Measurements from ENCODE around the gene FFAR1.

The FFAR1 gene

GRCh38 chr19:35315883-35316282 lies 31.8 kb upstream of the FFAR1 start:
- no peak for DNase-seq (ENCODE audit: low read depth in 2 of 2)

DNA sequence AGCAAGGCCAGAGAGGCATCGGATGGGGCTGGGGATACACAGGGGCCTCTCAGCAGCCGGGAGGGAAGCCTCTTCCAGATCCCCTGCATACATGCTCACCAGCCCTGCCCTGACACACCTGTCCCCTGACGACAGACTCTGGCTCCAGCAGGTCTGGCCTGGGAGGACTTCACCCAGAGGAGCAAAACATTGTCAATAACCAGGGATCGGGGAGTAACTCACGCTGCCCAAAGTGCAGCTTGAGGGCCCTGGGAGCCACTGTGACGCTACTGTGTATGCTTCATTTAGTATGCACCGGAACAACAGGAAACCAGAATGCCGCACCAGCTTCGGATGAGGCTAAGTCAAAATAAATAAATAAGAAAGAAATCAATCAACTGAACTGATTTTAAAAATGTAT lies 31.1 kb upstream of the FFAR1 start:
- no peak for DNase-seq (ENCODE audit: low read depth in 2 of 2)

GRCh38 chr19:35317464-35318043 lies 30.1 kb upstream of the FFAR1 start:
- no peak for DNase-seq (ENCODE audit: low read depth in 2 of 2)

- no peak for DNase-seq (ENCODE audit: low read depth in 2 of 2)
Measured at GRCh38 chr19:35318679-35319448, 28.8 kb upstream of the FFAR1 start.

DNA sequence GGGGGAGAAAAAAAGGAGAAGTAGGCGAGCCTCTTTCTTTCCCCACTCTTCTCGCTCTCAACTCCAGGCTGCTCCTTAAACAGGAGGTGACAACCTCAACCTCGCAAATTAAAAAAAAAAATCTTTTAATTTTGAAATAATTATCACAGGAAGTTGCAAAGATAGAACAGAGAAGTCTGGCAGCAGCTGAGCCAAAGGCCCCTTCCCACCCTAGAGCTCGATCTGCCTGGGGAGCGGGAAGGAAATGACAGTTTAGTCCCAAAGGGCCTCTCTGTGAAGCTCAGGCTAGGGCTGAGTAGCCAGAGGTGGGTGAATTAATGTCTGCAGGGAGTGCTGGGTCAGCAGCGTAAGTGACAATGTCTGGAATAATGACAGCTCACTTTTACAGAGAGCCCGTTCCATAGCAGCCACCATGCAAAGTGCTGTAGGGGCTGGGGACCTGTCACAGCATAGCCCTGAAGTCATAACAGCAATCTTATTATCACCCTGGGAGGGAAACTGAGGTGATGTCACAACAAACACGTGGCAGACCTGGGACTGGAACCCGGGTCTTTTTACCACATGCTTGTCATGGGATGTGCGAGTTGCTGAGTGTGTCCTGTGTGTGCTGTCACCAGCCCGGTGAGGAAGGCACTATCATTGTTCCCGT lies 27.5 kb upstream of the FFAR1 start:
- no peak for DNase-seq (ENCODE audit: low read depth in 2 of 2)

DNA sequence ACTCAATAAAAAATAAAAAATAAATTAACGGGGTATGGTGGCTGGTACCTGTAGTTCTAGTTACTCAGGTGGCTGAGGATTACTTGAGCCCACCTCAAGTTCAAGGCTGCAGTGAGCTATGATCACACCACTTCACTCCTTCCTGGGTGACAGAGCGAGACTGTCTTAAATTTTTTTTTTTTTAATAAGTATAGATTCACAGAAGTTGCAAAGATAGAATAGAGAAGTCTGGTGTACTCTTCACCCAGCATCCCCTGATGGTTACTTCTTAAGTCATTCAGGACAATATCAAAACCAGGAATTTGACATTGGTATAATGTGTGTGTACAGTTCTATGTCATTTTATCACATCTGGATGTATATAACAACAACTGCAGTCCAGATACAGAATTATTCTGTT lies 26.4 kb upstream of the FFAR1 start:
- no peak for DNase-seq (ENCODE audit: low read depth in 2 of 2)

DNA sequence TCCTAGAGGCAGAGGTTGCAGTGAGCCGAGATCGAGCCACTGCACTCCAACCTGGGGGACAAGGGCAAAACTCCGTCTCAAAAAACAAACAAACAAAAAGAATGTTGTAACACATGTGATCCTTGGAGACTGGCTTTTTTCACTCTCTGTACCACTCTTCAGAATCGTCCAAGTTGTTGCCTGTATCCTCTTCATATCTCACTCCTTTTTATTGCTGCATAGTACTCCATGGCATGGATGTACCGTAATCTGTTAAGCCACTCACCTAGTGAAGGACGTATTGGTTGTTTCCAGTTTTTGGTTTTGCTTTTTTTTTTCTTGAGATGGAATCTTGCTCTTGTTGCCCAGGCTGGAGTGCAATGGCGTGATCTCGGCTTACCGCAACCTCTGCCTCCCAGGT lies 25.7 kb upstream of the FFAR1 start:
- DNase-seq (ENCODE audit: low read depth in 2 of 2): no peak

DNA sequence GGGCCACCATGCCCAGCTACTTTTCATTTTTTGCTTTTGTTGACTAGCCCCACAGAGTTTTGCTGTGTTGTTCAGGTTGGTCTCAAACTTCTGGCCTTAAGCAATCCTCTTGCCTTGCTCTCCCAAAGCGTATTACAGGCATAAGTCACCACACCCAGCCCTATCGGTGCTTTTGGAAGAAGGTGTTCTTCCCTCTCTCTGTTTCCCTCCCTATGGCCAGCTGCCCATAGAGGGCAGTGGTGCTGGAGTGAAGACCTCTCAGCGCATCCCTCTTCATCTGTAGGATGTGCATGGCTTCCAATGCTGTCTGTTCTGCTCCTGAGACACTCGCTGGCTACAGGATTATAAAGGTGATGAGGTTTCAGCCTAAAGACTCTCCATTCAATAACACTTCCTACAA lies 20.1 kb upstream of the FFAR1 start:
- DNase-seq (ENCODE audit: low read depth in 2 of 2): no peak

GRCh38 chr19:35328851-35329285 lies 18.8 kb upstream of the FFAR1 start, which contains the start of gene CD22:
Gene CD22 (plus strand): TSS chr19:35329187. CDS start chr19:35332041, 2,854 bp downstream.
- DNase-seq (ENCODE audit: low read depth in 2 of 2): no peak

GRCh38 chr19:35329323-35329722 lies 18.4 kb upstream of the FFAR1 start:
- no peak for DNase-seq (ENCODE audit: low read depth in 2 of 2)

GRCh38 chr19:35330475-35330874 lies 17.2 kb upstream of the FFAR1 start:
- DNase-seq (ENCODE audit: low read depth in 2 of 2): no peak

DNA sequence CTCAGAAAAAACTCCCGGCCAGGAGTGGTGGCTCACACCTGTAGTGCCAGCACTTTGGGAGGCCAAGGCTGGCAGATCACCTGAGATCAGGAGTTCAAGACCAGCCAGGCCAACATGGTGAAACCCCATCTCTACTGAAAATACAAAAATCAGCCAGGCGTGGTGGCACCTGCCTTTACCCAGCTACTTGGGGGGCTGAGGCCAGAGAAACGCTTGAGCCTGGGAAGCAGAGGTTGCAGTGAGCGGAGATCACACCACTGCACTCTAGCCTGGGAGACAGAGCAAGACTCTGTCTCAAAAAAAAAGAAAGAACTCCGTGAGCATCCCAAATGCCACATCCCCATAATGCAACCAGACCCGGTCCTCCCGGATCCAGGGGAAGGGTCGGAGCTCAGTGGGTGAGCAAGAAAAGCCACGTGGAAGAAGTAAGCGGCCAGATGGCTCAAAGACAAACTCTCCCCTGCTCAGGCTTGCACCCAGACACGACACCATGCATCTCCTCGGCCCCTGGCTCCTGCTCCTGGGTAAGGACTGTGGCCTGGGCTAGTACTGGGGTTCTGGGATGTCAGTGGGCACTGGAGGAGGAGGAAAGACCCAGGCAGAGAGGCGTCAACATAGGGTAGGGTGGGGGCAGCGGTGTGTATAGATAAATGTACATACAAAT lies 16.0 kb upstream of the FFAR1 start:
- no peak for DNase-seq (ENCODE audit: low read depth in 2 of 2)

GRCh38 chr19:35332817-35333216 lies 14.9 kb upstream of the FFAR1 start:
- DNase-seq (ENCODE audit: low read depth in 2 of 2): no peak

DNA sequence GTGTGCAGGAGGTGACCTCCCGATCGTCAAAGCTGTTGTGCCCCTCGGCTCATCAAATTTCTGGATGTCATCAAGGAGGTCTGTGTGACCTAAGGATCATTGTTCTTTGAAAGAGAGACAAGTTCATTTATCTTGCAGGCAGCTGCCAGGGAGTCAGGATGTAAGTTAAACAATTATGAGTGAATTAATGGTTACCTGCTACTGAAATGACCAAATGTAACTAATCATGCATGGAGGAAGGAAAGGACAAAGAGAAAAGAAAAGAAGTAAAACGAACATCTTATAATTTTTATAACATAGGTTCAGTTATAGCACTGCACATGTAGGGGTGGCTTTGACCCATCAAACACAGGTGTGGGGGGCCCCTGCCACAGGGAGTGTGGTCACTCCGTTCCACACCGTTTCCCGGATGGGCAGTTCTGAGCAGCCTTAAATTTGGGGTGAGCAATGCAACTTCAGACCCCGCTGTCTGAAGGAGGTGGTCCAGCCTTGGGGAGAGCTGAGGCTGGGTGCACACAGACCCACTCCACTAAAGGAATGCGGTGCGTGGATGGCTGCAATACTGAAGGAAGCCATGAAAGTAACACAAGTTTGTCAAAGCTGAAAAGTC lies 13.5 kb upstream of the FFAR1 start:
- DNase-seq (ENCODE audit: low read depth in 2 of 2): no peak

GRCh38 chr19:35336166-35336955 lies 11.3 kb upstream of the FFAR1 start:
- no peak for DNase-seq (ENCODE audit: low read depth in 2 of 2)

DNA sequence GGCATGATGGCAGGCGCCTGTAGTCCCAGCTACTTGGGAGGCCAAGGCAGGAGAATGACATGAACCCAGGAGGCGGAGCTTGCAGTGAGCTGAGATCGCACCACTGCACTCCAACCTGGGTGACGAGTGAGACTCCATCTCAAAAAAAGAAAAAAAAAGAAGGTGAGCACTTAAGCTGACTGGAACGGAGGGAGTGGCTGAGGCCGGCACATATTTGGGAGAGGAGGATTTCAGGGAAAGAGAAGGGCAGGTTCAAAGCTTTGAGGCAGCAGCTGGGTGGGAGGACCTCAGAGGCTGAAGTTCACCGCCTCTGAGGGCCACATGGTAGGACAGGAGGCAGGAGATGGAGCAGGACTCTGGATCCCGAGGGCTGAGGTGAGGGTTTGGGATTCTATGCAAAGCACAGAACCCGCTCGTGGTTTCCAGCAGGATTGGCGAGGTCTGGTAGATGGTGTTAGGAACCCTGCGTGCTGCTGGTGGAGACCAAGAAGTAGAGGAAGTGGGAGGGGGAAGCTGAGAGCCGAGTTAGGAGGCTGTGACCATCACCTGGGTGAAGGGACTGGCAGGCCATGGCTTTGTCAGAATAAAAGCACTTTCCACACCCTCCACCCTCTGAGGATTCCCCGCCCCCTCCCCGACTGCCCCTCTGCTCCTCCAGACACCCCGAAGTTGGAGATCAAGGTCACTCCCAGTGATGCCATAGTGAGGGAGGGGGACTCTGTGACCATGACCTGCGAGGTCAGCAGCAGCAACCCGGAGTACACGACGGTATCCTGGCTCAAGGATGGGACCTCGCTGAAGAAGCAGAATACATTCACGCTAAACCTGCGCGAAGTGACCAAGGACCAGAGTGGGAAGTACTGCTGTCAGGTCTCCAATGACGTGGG lies 10.4 kb upstream of the FFAR1 start:
- DNase-seq (ENCODE audit: low read depth in 2 of 2): no peak

DNA sequence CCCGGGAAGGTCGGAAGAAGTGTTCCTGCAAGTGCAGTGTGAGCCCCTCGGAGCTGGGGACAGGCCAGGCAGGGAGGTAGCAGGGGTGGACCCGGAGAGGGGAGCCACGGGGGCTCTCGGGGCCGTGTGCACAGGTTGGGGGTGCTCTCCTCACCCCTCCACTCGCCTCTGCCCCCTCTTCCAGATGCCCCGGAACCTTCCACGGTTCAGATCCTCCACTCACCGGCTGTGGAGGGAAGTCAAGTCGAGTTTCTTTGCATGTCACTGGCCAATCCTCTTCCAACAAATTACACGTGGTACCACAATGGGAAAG lies 9.8 kb upstream of the FFAR1 start:
- no peak for DNase-seq (ENCODE audit: low read depth in 2 of 2)

GRCh38 chr19:35340431-35340830 lies 7.3 kb upstream of the FFAR1 start:
- DNase-seq (ENCODE audit: low read depth in 2 of 2): no peak

- no peak for DNase-seq (ENCODE audit: low read depth in 2 of 2)
Measured at GRCh38 chr19:35341006-35341405, 6.7 kb upstream of the FFAR1 start.

GRCh38 chr19:35341565-35342225 lies 6.0 kb upstream of the FFAR1 start:
- DNase-seq (ENCODE audit: low read depth in 2 of 2): no peak

Measured in fibroblast of skin of left biceps (primary cell).